GM19043 (cell line): Measurements from ENCODE around the gene RERE.

Source experiments
- ATAC-seq: cut with Tn5 transposase; IDR thresholded peaks from one replicate; pipeline ENCODE4 v1.9.1; 2021; ENCODE audit warnings: low read depth; ENCODE audit not compliant: unreplicated experiment

RERE gene

DNA sequence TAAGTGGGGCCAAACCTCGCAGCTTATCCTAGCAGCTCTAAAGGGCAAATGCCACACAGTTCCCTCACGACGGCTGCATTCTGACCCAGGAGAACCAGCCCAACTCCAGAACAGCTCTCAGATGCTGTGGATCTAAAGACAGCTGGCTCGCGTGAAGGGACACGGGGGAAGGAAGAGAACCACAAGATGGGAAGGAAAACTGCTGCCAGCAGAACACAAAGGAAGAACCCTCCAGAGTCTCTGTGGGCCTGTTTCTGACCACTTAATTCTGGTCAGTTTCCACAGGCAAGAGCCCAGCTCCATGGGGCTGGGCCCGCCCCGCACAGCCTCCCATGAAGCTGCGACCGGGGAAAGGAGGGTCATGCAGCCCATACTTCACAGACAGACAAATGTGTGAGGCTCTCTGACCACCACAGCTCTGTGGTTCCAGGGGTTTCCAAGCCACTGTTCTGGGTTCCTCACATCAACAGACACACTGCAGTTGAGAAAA is 438.4 kb downstream of the RERE start:
- no peak for ATAC-seq

DNA sequence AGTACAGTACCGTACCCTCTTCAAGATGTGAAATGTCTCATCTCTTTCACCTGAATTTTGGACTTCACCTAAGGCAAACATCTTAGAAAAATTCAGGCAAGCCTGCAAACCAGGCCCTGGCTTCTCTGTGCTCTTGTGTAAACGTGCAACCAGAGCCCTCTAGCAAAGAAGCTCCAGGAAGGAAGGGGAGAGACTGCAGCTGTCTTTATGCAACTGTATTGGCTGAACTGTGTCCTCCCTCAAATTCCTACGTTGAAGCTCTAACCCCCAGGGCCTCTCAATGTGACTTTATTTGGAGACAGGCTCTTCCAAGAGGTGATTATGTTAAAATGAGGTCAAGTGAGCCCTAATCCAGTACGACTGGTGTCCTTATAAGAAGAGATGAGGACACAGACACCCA is 439.3 kb downstream of the RERE start:
- ATAC-seq, result no peak

DNA sequence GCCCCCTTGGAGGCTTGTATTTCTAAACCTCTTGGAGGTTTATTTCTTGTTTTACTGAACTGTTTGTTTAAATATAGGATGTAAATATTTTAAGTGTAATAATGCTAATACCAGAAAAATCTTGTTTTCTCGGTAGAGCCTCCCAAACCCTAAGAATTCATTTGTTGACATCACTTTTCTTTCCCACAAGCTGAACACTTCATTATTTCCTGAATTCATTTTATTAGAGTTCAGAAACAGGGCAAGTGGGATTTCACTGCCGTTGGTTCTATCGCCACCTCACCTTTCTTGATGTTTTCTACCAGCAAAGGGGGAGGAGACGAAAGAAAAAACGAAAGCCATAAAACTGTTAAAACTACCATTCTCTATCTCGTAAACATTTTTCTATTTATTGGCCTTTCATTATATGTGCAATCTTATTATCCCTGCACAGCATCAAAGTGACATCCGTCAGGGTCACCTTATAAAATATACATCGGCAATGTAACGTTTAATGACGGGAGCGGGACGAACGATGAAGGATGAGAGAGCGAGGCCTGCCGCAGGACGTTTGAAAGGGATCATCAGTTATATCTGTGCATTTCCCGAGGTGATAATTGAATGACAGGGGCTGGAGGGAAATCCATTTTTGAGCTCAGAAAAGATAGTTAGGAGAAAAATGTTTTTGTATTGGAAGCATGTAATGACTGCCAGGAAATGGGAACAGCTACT is 440.0 kb downstream of the RERE start:
- no peak for ATAC-seq

DNA sequence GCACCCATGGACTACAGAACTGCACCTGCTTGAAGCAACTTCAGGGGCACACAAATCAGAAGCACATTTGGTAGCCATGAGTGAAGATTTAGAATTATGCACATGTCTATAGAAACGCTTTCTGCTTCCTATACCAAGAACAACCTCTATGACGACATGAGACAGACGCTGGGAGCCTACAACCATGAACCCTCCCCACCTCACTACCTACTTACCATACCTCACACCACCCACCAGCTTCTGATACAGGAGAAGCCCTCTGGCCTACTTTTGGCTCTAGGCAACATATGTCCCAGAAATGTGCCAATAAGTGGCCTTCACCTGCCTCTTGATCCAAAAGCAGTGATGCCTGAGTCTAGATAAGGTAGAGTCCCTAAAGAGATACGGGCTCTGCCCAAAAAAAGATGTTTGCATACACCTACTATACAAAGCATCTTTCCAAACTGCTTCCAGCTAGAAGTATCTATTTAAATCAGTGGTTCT is 441.0 kb downstream of the RERE start:
- ATAC-seq, result no peak

DNA sequence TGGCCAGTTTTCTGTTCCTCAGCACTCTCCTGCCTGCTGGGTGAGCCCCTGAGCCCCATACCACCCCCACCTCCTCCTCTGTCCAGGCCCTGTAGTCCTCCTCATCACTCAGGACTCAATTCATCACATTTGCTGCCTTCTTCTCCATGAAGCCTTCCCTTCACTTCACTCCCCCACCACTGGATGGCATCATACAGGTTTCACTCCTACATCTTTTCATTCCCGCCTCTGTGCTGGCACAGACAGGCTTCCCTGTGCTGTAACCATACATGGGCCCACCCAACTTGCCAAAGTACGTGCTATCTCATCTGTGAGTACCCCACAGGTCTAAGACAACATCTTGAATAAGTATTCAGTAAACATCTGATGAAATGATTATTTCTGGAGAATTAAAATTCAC is 442.6 kb downstream of the RERE start:
- ATAC-seq, result no peak

DNA sequence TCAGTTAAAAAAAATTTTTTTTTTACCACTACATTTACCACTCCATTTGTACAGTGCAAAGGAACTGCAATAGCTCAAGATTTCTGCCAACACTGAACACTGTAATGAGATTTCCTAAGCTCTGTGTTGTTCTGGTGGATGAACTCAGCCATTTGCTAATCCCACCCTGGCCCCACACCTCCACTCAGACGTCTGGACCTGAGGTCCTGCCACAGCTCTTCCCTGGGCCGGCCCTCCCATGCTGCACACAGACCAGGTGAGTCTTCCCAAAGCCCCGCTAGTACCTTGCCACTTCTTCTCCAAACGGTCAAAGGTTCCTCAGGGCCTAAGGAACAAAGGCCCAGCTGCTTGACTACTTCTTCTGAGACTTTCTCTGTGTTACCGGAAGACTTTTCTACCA is 443.1 kb downstream of the RERE start:
- no peak for ATAC-seq

DNA sequence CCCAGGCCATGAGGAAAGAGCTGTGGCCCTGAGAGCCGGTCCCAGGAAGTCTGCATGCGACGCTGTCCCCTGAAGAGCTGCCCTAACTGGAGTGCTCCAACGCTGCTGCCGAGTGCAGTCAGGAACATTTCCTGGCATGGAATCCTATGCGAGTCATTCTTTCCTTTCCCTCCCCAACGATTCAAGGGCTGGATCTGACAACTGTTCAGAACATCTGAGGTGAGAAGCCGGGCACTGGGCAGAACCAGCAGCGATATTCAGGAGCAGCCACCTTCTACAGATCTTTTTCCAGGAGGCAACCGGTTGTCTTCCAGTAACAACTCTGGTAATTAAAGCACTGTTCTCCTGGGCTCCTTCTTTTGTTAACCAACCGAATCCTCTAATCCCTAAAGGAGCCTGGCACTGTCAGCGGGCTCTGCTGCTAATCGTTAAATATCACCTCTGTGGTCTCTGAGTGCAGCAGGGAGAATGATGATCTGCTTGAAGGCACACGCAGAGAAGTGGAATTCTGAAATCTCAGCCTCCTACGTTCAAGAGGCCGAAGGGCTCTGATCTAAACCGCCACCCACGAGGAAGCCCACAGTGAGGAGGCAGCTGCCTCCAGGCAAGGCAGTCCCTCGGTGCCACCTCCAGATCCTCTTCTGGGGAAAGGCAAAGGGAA is 443.7 kb downstream of the RERE start:
- ATAC-seq, result no peak

DNA sequence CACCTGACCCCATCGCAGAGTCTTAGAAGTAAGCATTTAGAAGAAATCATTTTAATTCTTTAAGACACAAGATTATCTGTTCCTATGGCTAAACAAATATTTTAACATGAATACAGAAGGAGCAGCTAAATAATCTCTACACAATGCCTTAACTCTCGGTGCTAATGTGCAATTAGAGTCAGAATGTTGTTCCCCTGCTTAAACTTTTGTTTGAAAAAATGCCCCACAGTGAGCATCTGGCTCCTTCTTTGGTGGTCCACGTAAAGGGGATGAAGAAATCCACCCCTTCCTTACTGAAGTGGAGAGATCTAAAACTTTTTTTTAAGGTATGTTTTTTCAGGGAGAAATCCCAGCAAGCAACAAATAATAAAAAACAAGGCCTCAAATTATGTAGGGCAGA is 444.3 kb downstream of the RERE start:
- ATAC-seq, result no peak

DNA sequence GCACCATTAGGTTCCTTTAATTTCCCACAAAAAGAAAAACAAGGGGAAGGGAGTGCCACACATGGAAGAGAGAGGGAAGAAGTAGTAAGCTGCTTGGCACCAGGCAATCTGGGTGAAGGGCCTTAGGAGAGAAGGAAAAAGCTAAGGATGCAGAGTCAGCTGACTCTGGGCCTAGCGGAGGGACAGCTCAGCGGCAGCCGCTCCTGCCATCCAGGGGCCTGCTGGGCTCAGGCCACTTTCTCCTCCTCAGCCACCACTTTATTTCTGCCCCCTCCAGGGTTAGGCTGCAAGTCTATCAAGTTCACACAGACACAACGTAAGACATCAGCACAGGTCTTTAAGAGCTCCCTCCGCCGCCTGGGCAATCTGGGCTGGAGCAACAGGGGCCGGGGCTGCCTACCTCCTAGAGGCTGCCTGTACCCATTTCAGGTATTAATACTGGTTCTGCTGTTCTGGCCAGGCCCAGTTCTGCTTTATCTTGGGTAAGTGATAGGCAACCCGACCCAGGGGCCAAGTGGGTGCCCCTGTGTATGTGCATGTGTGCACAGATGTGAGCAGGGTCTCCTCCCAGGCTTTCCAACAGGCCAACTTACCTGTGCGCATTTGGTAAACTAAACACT is 446.0 kb downstream of the RERE start:
- no peak for ATAC-seq

DNA sequence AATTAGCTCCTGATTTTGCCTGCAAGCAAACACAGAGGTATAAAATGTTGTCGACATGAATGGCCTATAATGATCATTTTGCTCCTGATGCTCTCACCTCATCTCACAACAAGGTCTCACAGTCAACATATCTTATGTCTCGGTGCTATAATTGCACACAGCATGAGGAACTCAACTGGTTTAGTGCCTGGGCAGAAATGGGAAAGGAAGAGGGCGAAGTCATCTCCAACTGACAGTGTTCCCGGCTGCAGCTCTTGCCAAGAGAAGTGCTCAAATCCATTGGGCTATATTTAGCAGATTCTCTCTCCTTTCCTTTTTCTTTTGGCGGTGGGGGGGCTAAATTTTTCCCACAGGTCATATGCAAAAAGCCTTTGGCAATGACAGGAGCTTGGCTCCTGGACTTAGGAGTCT is 446.5 kb downstream of the RERE start:
- no peak for ATAC-seq

DNA sequence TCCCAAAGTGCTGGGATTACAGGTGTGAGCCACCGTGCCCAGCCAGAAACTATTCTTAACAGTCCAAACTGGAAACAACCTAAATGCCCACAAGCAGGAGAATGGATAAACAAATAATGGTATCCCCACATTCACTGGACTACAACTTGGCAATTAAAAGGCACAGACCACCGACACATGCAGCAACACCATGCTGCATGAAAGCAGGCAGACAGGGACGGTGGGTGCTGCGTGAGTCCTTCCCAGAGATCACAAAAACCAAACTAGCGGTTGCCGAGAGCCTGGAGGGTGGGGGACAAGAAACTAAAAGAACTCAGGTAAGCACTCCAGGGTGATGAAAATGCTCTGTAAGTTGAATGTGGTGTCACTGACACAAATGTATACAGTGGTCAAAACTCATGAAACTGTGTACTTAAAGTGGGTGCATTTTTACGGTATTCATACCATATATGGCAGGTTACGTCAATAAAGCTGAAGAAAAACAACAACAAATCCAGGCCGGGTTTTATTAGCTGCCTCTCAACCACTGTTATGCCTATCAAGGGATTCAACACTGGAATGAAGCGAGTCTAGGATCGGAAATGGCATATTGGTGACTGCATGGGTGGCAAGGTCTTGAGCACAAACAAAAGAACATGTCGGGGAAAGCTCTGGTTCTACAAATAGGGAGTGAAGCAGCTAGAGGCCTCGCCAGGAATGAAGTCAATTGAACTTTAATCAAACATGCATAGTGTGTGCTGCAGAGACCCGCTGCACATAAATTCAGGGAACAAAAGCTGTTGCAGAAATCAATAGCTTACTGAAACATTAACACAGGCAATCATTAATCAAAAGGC is 447.2 kb downstream of the RERE start:
- ATAC-seq, result no peak

DNA sequence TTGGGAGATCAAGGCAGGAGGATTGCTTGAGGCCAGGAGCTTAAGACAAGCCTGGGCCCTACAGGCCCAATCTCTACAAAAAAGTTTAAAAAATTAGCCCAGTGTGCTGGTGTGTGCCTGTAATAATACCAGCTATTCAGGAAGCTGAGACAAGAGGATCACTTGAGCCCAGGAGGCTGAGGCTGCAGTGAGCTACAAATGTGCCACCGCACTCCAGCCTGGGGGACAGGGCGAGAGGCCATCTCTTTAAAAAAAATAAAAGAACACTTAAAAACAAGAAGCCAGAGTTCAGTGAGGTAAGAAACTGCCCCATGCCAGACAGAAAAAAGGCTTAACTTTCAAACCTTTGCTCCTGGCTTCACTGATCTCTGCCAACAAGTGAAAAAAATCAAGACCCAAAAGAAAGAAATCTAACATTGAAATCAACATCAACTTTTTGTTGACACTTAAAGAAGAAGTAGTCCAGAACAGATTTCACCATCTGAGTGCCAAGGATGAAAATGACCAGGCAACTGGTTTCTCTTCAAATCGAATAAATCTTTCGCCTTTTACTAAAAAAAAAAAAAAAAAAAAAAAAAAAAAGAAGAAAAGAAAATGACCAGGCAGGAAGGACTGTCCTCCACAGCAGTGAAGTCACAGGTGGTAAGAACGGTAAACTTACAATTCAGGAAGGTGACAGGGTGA is 448.3 kb downstream of the RERE start:
- ATAC-seq, result no peak

DNA sequence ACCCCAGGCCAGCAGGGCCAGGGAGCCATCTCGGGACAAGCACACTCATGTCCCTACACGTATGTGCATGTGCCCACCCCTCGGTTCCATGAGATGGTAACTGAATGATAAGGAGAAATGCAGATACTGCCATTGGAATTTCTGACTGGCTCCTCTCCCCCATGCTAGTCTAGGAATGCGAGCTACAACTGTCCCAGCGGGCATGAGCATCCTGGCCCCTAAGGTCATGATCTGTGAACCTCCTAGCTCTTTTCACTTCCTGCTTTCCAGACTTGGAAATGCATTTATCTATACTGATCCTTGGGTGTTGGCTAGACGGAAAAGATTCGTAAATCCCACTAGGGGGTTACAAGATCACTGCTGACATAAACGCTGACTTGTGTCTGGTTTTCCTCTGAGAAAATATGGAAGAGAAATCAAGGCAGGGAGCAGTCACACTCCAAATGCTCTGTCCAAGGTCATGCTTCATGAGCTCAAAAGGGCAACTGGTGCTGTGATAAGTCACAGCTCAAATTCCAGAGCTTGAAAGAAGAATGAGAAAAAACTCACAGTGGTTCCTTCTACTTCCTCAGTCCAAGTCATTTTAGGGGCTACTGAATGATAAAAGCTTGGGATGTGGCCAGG is 449.8 kb downstream of the RERE start:
- ATAC-seq, result no peak

DNA sequence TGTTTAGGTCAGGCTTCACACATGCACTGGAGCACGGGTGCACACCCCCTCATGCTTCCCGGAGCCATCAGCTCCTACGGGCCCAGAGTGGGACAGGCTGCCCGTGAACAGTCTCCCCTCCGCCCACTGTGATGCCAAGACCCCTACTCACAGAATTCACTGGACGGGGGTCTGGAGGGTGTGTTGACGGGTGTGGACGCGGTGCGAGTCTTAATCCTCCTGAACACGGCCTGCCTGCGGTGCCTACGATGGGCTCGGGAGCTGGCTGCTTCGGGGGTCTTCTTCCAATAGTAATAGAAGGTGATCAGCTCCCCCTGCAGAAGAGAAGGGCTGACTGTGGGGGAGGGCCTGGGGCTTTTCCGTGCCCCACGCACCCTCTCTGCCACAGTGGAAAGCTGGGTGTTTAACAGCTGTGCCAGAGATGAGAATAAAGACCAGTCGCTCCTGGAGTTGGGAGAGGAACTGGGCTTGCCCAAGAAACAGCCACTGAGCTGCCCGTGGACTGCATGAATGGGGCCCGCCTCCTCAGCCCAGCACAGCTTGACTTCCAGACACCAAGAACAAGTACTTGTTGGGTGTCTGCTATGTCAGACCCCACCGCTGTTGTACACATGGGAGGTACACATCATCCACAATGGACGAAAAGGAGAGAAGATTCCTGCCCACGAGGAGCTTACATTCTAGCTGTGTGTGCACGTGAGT is 451.6 kb downstream of the RERE start:
- no peak for ATAC-seq

DNA sequence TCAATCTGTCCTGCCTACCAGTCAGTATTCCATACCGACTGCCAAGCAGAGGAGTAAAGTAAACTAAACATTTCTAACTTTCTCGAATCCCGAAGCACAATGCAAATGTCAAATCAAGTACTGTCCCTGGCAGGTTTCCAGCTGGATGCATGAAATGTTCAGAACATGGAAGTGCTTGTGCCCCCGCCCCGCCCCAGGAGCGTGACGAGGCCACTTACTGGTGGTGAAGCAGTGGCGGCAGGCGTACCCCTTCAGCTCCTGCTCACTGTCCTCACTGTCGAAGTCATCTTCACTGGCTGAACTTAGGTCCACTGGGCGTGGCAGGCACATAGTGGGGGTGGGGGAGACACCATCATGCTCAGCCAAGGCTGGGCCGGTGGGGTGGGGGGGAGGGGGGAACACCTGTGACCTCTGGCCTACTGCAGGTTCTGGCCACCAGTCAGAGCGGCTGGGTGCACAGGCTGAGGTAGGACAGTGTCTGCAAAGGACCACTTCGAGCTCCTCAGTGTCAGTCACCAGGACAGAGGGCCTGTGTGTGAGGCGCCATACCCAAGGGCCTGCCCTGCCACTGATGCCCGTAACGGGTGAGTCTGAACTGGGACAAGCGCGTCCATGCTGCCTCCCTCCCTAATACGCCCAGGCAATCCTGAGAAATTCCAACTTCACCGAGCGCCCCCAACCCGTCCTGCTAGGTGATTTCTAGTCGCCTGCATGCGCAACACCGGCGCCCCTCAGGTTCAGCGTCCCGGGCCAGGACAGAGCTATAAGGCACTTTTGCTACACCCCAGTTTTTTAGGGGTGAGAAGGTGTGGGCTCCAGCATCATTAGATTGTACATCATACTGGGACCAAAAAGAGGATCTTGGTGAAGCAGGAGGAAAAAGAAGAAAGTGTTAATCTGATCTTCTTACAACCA is 452.7 kb downstream of the RERE start:
- no peak for ATAC-seq

DNA sequence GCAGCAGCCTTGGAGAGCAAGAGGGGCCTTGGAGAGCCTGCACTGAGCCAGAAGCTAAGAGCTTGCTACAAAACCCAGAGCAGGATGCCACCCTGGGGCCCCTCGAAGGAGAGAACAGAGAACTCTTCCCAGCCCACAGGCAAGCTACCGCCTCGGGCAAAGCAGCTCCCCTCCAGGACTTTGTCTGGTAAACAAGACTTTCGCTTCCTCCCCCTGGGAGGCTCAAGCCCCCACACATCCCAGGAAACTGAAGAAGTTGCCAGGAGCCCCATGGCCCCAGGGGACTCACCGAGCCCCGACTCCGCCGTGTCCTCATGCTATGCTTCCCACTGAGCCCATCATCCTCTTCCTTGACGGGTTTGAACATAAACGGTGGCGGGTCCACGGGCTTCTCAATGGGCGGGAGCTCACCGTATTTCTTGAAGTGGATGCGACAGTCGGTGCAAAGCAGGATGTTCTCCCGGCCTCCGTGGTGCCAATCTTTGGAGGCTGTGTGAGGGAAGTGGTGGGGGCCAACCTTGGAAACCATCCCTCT is 453.6 kb downstream of the RERE start:
- no peak for ATAC-seq

DNA sequence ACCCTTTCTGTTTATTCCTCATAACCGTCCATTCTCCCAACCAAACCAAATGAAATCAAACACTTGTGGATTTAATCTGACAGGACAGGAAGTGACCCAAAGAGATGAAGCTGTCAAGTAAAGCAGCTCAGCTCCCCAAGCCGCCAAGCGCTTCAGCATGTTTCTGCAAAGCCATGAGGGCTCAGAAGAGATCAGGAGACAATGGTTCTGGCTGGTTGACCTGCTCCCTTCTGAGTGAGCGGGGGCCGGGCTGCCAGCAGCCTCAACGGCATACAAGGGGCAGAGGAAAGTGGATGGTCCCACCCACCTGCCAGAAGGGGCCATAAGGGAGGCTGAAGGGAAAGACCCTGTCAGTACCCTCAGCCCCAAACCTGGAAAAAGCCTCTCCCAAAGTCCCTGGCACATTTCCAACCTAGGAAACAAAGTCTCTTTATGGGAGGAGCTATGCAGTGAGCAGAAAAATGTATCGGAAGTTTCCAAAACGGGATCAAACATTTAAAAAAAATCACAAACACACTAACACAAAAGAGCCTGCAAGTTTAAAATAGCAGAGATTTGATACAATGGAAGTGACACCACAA is 454.2 kb downstream of the RERE start:
- no peak for ATAC-seq

DNA sequence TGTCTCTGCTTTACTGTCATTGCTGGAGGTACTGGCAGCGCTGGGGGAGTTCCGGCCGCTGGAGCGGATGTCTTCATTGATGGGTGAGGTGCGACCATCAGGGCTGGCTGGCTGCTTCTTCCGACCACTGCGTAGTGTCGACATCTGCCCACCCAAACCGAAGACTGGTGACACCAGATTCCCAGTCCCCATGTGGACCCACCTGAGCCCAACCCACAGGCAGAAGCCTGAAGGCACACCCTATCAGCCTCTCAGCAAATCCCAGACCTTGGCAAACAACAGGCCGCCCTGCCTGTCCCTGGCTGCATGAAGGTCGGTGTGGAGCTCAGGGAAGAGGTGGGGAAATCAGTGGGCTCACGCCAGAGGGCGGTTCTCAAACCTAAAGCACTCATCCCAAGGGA is 454.7 kb downstream of the RERE start:
- no peak for ATAC-seq
